ENCODE measurements around the gene ANXA6.

- TF ChIP-seq CTCF (IDR thresholded peaks at IDR 0.05) (no peak), EZH2 (IDR thresholded peaks at IDR 0.05; ENCODE audit: borderline replicate concordance, insufficient read depth, low read depth, low read length, poor library complexity, severe bottlenecking) (no peak)
These were observed 26.1 kb upstream of the ANXA6 start for GRCh38 chr5:151183456-151184245.

Data from B cell (primary cell).